ENCODE results near the gene DNAJC8.

DNAJC8 gene

GRCh38 chr1:28249866-28250295, 17.1 kb upstream of the DNAJC8 start:
- no peak for DNase-seq (ENCODE audit: low spot score)

GRCh38 chr1:28249013-28249865, 16.4 kb upstream of the DNAJC8 start:
- DNase-seq (ENCODE audit: low spot score): peak; percentile 23

- DNase-seq (ENCODE audit: low spot score): peak; percentile 63
These were observed 15.6 kb upstream of the DNAJC8 start for GRCh38 chr1:28248273-28249012.

DNA sequence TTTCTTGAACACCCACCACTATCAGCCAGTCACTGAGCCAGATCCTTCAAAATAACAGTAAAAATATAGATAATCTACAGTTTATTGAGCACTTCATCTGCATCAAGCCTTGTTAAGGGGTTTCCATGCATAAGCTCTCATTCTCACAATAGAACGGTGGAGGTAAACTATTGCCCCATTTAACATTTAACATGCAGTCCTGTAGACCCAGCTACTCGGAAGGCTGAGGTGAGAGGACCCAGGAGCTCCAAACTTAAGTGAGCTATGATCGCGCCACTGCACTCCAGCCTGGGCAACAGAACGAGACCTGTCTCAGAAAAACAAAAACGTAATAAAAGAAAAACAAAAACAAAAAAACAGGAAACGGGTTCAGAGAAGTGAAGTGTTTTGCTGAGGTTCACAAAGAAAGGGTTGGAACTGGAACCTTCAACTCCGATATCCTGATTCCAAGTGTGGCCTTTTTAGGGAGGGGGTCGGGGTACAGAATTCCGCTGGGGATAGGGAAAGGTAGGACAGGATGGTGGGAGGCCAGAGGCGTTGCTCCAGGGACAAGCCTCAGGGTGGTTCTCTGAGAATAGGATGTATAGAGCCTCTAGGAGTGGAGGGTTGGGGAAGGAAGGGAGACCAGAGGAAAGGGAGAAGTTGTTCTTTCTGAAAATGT, 14.9 kb upstream of the DNAJC8 start:
- no peak for DNase-seq (ENCODE audit: low spot score)

DNA sequence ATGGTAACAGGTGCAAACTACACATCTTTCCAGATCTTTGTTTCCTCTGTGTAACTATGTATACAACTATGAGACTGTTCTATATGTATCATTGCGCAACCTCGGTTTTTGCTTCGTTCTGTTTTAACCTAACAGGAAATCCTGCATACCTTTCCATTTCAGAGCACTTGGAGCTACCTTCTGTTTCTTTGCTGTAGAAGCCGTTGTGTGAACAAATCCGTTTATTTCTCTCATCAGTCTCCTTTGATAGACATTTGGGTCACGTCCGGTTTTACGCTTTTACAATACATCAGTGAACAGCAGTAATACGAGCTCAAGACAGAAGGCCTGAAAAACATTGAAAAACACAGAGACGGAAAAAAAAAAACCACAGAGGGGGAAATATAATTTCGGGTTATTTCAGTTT, 13.6 kb upstream of the DNAJC8 start:
- DNase-seq (ENCODE audit: low spot score): no peak

- DNase-seq (ENCODE audit: low spot score): no peak
These were observed 11.9 kb upstream of the DNAJC8 start for GRCh38 chr1:28244549-28245251.

DNA sequence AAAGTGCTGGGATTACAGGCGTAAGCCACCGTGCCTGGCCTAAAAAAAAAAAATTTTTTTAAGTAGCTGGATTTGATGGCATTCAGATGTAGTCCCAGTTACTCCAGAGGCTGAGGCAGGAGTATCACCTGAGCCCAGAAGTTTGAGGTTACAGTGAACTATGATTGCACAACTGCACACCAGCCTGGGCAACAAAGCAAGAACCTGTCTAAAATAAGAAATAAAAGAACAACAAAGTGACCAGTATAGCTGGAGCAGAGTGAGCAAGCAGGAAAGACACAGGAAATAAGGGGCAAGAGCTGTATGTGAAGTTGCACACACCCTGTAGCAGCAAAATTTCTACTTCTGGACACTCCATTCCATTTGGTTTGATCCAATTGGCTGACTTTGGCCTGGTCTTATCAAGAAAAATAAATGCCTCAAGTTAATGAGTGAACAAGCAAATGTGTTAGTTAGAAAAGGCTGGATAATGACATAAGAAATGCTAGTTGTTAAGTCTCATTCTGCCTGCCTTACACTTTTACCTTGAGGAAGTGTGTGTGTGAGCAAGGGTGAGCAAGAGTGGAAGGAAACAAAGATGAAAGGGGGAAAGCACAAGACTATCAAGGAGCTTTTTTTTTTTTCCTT, 11.0 kb upstream of the DNAJC8 start:
- no peak for DNase-seq (ENCODE audit: low spot score)

GRCh38 chr1:28241638-28242241, 8.9 kb upstream of the DNAJC8 start:
- DNase-seq (ENCODE audit: low spot score): no peak

- no peak for DNase-seq (ENCODE audit: low spot score)
These were observed 7.2 kb upstream of the DNAJC8 start for GRCh38 chr1:28240024-28240423.

DNA sequence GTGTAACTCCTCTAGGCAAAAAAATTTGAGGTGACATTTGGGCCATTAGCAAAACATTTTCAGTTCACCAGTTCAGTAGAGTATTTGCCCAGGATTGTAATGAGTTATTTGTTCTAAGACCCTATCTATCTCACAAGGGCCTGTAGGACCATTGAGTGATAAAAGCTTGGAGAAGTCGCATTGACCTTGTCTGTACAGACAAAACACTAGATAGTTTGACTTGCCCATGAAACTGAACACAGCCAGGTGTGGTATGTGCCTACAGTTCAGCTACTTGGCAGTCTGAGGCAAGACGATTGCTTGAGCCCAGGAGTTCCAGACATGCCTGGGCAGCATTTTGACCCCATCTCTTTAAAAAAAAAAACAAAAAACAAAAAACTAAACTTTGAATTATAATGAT, 6.2 kb upstream of the DNAJC8 start:
- DNase-seq (ENCODE audit: low spot score): no peak

DNA sequence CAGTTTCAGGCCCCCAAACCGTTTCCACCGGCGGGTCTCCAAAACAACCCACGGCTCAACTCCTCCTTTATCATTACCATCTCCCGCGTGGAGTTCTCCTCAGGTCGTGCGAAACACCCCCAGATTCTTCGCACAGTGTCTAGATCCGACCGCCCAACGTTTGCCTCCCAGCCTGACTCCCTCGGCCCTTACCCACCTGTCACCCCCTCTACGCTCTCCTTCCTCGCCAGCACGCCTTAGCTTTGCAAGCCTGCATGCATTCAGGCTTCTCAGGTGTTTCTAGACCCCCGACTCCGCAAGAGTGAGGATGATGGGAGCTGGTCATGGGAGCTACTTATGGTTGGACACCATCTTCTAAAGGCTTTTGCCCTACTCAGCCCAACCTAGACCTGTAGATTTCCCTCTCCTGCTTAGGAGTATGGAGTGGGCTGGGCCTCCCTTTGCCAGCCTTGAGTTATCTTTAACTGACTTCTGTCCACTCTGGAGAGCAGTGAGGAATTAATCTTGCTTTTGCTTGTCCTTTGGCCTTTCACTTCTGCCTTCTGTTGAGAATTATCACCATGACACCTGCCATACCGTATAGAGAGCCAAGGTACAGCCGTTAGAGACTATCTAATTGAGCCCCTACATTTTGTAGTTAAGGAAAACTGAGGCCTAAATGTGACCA, 4.0 kb upstream of the DNAJC8 start:
- DNase-seq (ENCODE audit: low spot score): no peak

DNA sequence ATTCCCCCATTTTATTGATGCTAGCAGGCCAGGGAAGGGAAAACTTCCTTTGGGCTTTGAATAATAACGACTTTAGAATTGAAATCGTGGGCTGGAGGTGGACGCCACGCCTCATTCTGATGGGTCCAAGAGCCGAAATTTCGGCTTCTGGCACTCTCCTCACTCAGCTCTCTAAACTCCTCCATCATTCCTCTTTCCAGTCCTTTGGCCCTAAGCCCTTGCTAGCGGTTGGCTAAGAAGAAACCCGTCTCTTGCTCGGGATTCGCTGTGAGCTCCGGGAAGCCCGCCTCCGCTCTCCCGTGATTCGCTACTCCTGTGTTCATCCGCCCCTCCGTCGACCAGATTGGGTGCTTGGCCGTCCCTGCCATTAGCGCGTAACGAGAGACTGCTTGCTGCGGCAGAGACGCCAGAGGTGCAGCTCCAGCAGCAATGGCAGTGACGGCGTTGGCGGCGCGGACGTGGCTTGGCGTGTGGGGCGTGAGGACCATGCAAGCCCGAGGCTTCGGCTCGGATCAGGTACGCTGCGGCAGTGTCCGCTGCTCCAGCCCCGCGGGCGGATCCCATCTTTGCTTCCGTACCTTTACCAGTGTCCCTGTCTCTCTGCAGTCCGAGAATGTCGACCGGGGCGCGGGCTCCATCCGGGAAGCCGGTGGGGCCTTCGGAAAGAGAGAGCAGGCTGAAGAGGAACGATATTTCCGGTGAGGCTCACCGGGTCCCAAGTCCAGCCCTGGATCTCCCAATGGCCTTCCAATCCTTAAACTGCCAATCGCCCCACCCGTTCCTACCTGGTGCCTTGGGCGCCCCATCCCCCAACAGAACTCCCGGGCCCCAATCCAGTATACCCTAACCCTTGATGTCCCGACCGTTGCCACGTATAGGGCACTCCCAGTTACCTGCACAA, 3.2 kb upstream of the DNAJC8 start, which contains the start of gene ATP5IF1:
TSS of gene ATP5IF1 (plus strand) at position 370 of the 901 bp plus-strand sequence. CDS start at position 430, 60 bp downstream.
- DNase-seq (ENCODE audit: low spot score): peak; percentile 96

DNA sequence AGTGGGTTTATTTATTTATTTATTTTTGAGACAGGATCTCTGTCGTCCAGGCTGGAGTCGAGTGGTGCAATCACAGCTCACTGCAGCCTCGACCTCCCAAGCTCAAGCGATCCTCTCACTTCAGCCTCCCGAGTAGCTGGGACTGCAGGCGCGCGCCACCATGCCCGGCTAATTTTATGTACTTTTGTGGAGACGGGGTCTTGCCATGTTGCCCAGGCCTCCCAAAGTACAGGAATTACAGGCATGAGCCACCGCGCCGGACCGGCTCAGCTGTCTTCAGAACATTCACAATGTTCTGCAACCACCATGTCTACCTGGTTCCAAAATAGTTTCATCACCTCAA, 406 bp upstream of the DNAJC8 start:
- DNase-seq (ENCODE audit: low spot score): no peak

GRCh38 chr1:28229996-28230395, 2.8 kb downstream of the DNAJC8 start:
- DNase-seq (ENCODE audit: low spot score): no peak

- no peak for DNase-seq (ENCODE audit: low spot score)
These were observed 3.7 kb downstream of the DNAJC8 start for GRCh38 chr1:28229089-28229488.

- DNase-seq (ENCODE audit: low spot score): no peak
These were observed 19.5 kb downstream of the DNAJC8 start for GRCh38 chr1:28213315-28213714.

GRCh38 chr1:28209700-28210099, 23.1 kb downstream of the DNAJC8 start:
- DNase-seq (ENCODE audit: low spot score): no peak

DNA sequence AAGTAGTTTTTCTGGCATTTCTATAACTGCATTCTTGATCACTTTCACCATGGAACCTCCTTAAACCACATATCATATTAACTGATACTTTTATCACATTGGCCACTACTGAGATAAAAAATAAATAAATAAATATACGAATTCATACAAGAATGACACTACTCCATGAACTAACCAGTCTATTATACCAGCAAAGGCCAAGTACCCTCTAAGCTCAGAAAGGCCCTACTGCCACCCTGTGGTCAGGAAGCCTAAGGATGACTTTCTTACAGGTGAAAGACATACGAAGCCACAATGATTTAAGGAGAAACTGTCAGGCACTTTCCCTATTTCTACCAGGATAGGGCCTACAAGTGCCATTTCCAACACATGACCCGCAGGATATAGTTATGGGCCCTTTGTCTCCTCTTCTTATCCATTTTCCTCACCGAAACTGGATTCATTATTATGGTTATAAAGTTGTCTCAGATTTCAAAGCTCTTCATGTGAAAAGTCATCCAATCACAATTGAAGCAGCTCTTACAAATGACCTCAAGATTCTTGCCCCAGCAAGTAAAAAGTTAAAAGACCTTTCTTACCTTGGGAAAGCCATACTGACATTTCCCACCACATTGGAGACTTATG, 23.9 kb downstream of the DNAJC8 start:
- DNase-seq (ENCODE audit: low spot score): peak; percentile 35

DNA sequence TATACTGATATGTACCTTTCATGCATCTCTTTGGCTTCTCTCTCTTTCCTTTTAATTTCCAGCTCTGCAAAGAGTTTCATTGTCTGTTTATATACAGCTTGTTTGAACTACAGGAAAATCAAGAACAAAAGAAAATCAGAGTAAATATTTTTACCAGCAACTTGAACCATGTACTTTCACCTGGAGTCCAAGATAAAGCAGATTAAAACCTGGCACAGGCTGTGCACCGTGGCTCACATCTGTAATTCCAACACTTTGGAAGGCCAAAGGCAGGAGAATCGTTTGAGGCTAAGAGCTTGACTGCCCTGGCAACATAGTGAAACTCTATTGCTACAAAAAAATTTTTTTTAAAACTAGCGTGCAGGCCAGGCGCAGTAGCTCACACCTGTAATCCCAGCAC, 27.6 kb downstream of the DNAJC8 start:
- DNase-seq (ENCODE audit: low spot score): no peak

All from SK-N-DZ (cell line).